Measurements from ENCODE around the gene EPHX1. TPM values are rescaled to one million over a fixed set of nuclear protein-coding genes. Genes with fewer than 3 reads are reported as not detected.
"Not testable (repeated sequence)": the region's sequence is repeated elsewhere in the genome, so short reads cannot be mapped to it uniquely, and the experiment has no call there.

The EPHX1 gene
- total RNA-seq, 1 donor from 2014 or later: 7.1 TPM

- no peak for DNase-seq (ENCODE audit: low read depth, low spot score)
Measured at GRCh38 chr1:225815526-225816178, 5.7 kb downstream of the EPHX1 start.

- no peak for DNase-seq (ENCODE audit: low read depth, low spot score)
Measured at GRCh38 chr1:225816643-225817538, 7.0 kb downstream of the EPHX1 start.

GRCh38 chr1:225817611-225818061 lies 7.7 kb downstream of the EPHX1 start:
- peak; percentile 53 for DNase-seq (ENCODE audit: low read depth, low spot score)

- no peak for DNase-seq (ENCODE audit: low read depth, low spot score)
Measured at GRCh38 chr1:225818229-225818628, 8.3 kb downstream of the EPHX1 start.

GRCh38 chr1:225819346-225820192 lies 9.6 kb downstream of the EPHX1 start:
- DNase-seq (ENCODE audit: low read depth, low spot score): no peak

- DNase-seq (ENCODE audit: low read depth, low spot score): no peak
Measured at GRCh38 chr1:225820522-225821120, 10.7 kb downstream of the EPHX1 start.

GRCh38 chr1:225822655-225823403 lies 12.9 kb downstream of the EPHX1 start:
- no peak for DNase-seq (ENCODE audit: low read depth, low spot score)

GRCh38 chr1:225823811-225824261 lies 13.9 kb downstream of the EPHX1 start:
- no peak for DNase-seq (ENCODE audit: low read depth, low spot score)

- no peak for DNase-seq (ENCODE audit: low read depth, low spot score)
Measured at GRCh38 chr1:225824533-225824941, 14.6 kb downstream of the EPHX1 start.

GRCh38 chr1:225825078-225825477 lies 15.2 kb downstream of the EPHX1 start:
- no peak for DNase-seq (ENCODE audit: low read depth, low spot score)

- no peak for DNase-seq (ENCODE audit: low read depth, low spot score)
Measured at GRCh38 chr1:225825607-225826007, 15.7 kb downstream of the EPHX1 start.

- no peak for DNase-seq (ENCODE audit: low read depth, low spot score)
Measured at GRCh38 chr1:225827076-225827475, 17.2 kb downstream of the EPHX1 start.

- DNase-seq (ENCODE audit: low read depth, low spot score): no peak
Measured at GRCh38 chr1:225828706-225829345, 18.9 kb downstream of the EPHX1 start.

GRCh38 chr1:225830841-225831240 lies 20.9 kb downstream of the EPHX1 start:
- no peak for DNase-seq (ENCODE audit: low read depth, low spot score)

- DNase-seq (ENCODE audit: low read depth, low spot score): no peak
Measured at GRCh38 chr1:225834417-225835329, 24.7 kb downstream of the EPHX1 start.

GRCh38 chr1:225835856-225836255 lies 25.9 kb downstream of the EPHX1 start:
- no peak for DNase-seq (ENCODE audit: low read depth, low spot score)

- DNase-seq (ENCODE audit: low read depth, low spot score): not testable (repeated sequence)
Measured at GRCh38 chr1:225836296-225836695, 26.4 kb downstream of the EPHX1 start.

GRCh38 chr1:225838793-225839192 lies 28.9 kb downstream of the EPHX1 start:
- no peak for DNase-seq (ENCODE audit: low read depth, low spot score)

- no peak for DNase-seq (ENCODE audit: low read depth, low spot score)
Measured at GRCh38 chr1:225840223-225840610, 30.3 kb downstream of the EPHX1 start.
